PFSK-1 (cell line): ENCODE measurements around the gene METTL2A.

Experiments used
- POLR2AphosphoS5 ChIP-seq: IDR thresholded peaks from 2 replicates; pipeline ENCODE4 v1.6.1; 2012; ENCODE audit warnings: low read depth, mild to moderate bottlenecking, control low read depth, low read length, moderate library complexity
- SIN3A ChIP-seq: IDR thresholded peaks from 2 replicates; pipeline ENCODE4 v1.6.1; 2012; ENCODE audit warnings: mild to moderate bottlenecking, low read length, moderate library complexity, borderline replicate concordance; ENCODE audit not compliant: insufficient read depth
- TAF1 ChIP-seq: IDR thresholded peaks from 2 replicates; pipeline ENCODE4 v1.6.1; 2012; ENCODE audit warnings: low read length, control low read depth, borderline replicate concordance; ENCODE audit not compliant: insufficient read depth
- TF ChIP-seq, protein P1 (sequence below), 2 experiments: IDR thresholded peaks; 2 replicates each; pipeline versions ENCODE4 v1.6.1 to v1.8.0; 2011 to 2012; ENCODE audit warnings: low read depth in 2 of 2, low read length in 2 of 2, control low read depth in 1 of 2, inconsistent platforms in 1 of 2, mild to moderate bottlenecking in 1 of 2, moderate library complexity in 1 of 2; ENCODE audit not compliant: insufficient read depth in 1 of 2

DNA sequence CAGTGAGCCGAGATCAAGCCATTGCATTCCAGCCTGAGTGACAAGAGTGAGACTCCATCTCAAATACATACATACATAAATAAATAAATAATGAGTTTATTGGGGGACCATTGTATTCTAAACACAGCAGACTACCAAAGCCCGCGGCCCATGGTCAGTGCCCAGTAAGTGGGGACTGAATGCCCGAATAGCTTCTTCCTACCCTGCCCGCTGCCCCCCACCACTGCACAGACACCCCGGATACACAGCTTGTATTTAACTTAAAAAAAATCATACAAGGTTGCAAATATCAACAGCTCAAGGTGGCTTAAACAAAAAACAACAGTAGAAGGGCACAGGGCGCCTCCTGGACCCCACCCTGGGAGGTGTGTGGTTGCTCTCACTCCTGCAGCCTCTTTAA, 32.3 kb downstream of the METTL2A start:
- TF ChIP-seq, protein P1, sequence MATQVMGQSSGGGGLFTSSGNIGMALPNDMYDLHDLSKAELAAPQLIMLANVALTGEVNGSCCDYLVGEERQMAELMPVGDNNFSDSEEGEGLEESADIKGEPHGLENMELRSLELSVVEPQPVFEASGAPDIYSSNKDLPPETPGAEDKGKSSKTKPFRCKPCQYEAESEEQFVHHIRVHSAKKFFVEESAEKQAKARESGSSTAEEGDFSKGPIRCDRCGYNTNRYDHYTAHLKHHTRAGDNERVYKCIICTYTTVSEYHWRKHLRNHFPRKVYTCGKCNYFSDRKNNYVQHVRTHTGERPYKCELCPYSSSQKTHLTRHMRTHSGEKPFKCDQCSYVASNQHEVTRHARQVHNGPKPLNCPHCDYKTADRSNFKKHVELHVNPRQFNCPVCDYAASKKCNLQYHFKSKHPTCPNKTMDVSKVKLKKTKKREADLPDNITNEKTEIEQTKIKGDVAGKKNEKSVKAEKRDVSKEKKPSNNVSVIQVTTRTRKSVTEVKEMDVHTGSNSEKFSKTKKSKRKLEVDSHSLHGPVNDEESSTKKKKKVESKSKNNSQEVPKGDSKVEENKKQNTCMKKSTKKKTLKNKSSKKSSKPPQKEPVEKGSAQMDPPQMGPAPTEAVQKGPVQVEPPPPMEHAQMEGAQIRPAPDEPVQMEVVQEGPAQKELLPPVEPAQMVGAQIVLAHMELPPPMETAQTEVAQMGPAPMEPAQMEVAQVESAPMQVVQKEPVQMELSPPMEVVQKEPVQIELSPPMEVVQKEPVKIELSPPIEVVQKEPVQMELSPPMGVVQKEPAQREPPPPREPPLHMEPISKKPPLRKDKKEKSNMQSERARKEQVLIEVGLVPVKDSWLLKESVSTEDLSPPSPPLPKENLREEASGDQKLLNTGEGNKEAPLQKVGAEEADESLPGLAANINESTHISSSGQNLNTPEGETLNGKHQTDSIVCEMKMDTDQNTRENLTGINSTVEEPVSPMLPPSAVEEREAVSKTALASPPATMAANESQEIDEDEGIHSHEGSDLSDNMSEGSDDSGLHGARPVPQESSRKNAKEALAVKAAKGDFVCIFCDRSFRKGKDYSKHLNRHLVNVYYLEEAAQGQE (IDR thresholded peaks at IDR 0.05; ENCODE audit: insufficient read depth in 1 of 2, low read depth in 2 of 2, low read length in 2 of 2) = no peak
- TF ChIP-seq TAF1 (no peak), POLR2AphosphoS5 (no peak), SIN3A (no peak)
